Keratinocyte (primary cell): Measurements from ENCODE around the gene CD2AP. TPM values are rescaled to one million over a fixed set of nuclear protein-coding genes. Genes with fewer than 3 reads are reported as not detected.

Source experiments
- DNase-seq: peaks from one replicate; pipeline ENCODE4 v3.0.0-alpha.2; 2011; ENCODE audit warnings: low read depth, missing footprints, low spot score
- FAIRE-seq: peaks from 2 replicates; lab custom pipeline; 2011; peaks lifted over from hg19 to GRCh38; lab: Jason Lieb, UNC
- H2AFZ ChIP-seq: 2 replicates; pipeline ENCODE4 v1.6.0; 2012; ENCODE audit warnings: low read length, control low read depth, inconsistent platforms; ENCODE audit not compliant: control insufficient read depth
- H3K27ac ChIP-seq: 2 replicates; pipeline ENCODE4 v1.5.1; 2011; ENCODE audit warnings: low read length; ENCODE audit not compliant: control insufficient read depth, insufficient read depth
- H3K27me3 ChIP-seq: 3 replicates; pipeline ENCODE4 v1.6.0; 2011; ENCODE audit warnings: low read length; ENCODE audit not compliant: control insufficient read depth, insufficient read depth; ENCODE audit errors: extremely low read depth
- H3K36me3 ChIP-seq, 2 experiments: 2 replicates in 1 of 2; 3 replicates in 1 of 2; pipeline ENCODE4 v1.5.1; 2011; ENCODE audit warnings: low read length in 2 of 2, mild to moderate bottlenecking in 1 of 2; ENCODE audit not compliant: control insufficient read depth in 2 of 2, insufficient read depth in 2 of 2; ENCODE audit errors: extremely low read depth in 1 of 2
- H3K4me1 ChIP-seq: 3 replicates; pipeline ENCODE4 v1.5.1; 2011; ENCODE audit warnings: low read length; ENCODE audit not compliant: control insufficient read depth, insufficient read depth; ENCODE audit errors: extremely low read depth
- H3K4me2 ChIP-seq: 3 replicates; pipeline ENCODE4 v1.6.0; 2011; ENCODE audit warnings: low read depth, low read length; ENCODE audit not compliant: control insufficient read depth, insufficient read depth; ENCODE audit errors: extremely low read depth
- H3K4me3 ChIP-seq, 3 experiments: fragments of 200-600 bp in 1 of 3; sonication (generic) in 1 of 3; 2 replicates in 2 of 3; 3 replicates in 1 of 3; pipeline ENCODE4 v1.5.1; 2011 to 2016; ENCODE audit warnings: low read length in 3 of 3, mild to moderate bottlenecking in 3 of 3, control low read depth in 2 of 3, inconsistent platforms in 1 of 3, low read depth in 1 of 3, mixed read lengths in 1 of 3, mixed run types in 1 of 3, moderate library complexity in 1 of 3; ENCODE audit not compliant: control insufficient read depth in 2 of 3, insufficient read depth in 2 of 3; ENCODE audit errors: extremely low read depth in 1 of 3
- H3K79me2 ChIP-seq: 2 replicates; pipeline ENCODE4 v1.6.0; 2012; ENCODE audit warnings: low read length; ENCODE audit not compliant: control insufficient read depth, insufficient read depth
- H3K9ac ChIP-seq: 3 replicates; pipeline ENCODE4 v1.6.0; 2011; ENCODE audit warnings: low read length; ENCODE audit not compliant: control insufficient read depth, insufficient read depth; ENCODE audit errors: extremely low read depth
- H3K9me1 ChIP-seq: 3 replicates; pipeline ENCODE4 v1.6.0; 2011; ENCODE audit warnings: low read length; ENCODE audit not compliant: control insufficient read depth, insufficient read depth; ENCODE audit errors: extremely low read depth
- H3K9me3 ChIP-seq: 2 replicates; pipeline ENCODE4 v1.5.1; 2012; ENCODE audit warnings: low read depth, low read length; ENCODE audit not compliant: control insufficient read depth
- H4K20me1 ChIP-seq: 3 replicates; pipeline ENCODE4 v1.6.0; 2011; ENCODE audit warnings: low read length; ENCODE audit not compliant: control insufficient read depth, insufficient read depth; ENCODE audit errors: extremely low read depth
- EZH2 ChIP-seq: IDR thresholded peaks from one replicate; pipeline ENCODE4 v1.6.1; 2012; ENCODE audit warnings: inconsistent platforms, mild to moderate bottlenecking, low read length, moderate library complexity
- dilution Hi-C: fragments of 300-500 bp; cut with MboI; formaldehyde crosslinking; loops from one replicate; pipeline ENCODE4 v1.7.0; 2020; ENCODE audit warnings: low sequenced_read_pairs; ENCODE audit not compliant: extremely low pct_ligation_motif_present
- polyA plus RNA-seq, 5 experiments: library from polyadenylated mRNA; depleted of rRNA in 3 of 5; stranded (reverse) in 3 of 5; stranded (forward) in 1 of 5; unstranded in 1 of 5; fragments of >200 nt; gene quantifications; 1 replicate in 1 of 5; 2 replicates in 3 of 5; 3 replicates in 1 of 5; pipeline versions ENCODE4 v1.2.1 to v1.2.3, GENCODE V29; 2011 to 2012; ENCODE audit warnings: missing spikeins in 2 of 5, low read depth in 1 of 5, low replicate concordance in 1 of 5
- TF ChIP-seq, protein P1 (sequence below), 3 experiments: IDR thresholded peaks in 1 of 3; conservative IDR thresholded peaks in 1 of 3; optimal IDR thresholded peaks in 1 of 3; 2 replicates in 2 of 3; 3 replicates in 1 of 3; pipeline versions ENCODE3 to v1.5.1; 2011; ENCODE audit warnings: low read length in 3 of 3, mild to moderate bottlenecking in 3 of 3, moderate library complexity in 2 of 3, control low read depth in 1 of 3, inconsistent platforms in 1 of 3; ENCODE audit not compliant: insufficient read depth in 2 of 3; ENCODE audit errors: extremely low read depth in 1 of 3

Gene CD2AP
- polyA plus RNA-seq, 1 donor (not counting 4 experiments of a cell fraction or from before 2014, with no cell fraction given): 23.9 TPM

DNA sequence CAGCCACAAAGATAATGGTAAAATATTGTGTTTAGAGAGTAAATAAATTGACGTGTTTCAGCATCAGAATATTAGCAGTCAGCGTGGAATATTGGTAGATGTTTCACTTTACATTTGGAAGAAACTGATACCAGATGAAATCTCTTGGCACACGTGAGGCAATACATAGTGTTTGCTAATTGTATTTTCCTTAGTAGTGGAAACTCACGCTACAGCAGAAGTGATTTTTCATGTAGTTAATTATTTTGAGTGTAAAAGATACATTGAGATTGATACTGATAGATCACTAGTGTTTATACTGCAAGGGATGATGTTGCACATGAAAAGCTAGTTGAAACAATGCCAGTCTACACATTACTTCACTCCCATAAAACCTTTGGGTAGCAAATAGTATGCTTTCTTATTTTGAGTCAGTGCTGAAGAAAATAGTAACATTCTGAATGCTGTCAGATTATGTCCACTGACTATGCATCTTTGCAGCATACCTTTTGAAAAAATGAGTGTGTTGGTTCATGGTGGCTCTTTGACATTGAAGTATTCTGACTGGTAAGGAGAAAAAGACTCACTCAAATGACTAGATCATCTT, 59.3 kb downstream of the CD2AP start:
- TF ChIP-seq, protein P1, sequence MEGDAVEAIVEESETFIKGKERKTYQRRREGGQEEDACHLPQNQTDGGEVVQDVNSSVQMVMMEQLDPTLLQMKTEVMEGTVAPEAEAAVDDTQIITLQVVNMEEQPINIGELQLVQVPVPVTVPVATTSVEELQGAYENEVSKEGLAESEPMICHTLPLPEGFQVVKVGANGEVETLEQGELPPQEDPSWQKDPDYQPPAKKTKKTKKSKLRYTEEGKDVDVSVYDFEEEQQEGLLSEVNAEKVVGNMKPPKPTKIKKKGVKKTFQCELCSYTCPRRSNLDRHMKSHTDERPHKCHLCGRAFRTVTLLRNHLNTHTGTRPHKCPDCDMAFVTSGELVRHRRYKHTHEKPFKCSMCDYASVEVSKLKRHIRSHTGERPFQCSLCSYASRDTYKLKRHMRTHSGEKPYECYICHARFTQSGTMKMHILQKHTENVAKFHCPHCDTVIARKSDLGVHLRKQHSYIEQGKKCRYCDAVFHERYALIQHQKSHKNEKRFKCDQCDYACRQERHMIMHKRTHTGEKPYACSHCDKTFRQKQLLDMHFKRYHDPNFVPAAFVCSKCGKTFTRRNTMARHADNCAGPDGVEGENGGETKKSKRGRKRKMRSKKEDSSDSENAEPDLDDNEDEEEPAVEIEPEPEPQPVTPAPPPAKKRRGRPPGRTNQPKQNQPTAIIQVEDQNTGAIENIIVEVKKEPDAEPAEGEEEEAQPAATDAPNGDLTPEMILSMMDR (optimal IDR thresholded peaks at IDR 0.05 in 1 of 3, IDR thresholded peaks at IDR 0.05 in 1 of 3, conservative IDR thresholded peaks at IDR 0.05 in 1 of 3; ENCODE audit: extremely low read depth in 1 of 3, insufficient read depth in 2 of 3, low read length in 3 of 3): no peak
- TF ChIP-seq EZH2: no peak
- no peaks in the 10 kb centered on the region for H3K9me1 ChIP-seq
- dilution Hi-C loops: no loop called here
- FAIRE-seq (no peak), DNase-seq (no peak)
- peaks cover 0 to 13% of the 10 kb centered on the region in 2 experiments for H3K36me3 ChIP-seq
- H4K20me1 ChIP-seq: no peaks in the 10 kb centered on the region
- H3K4me3 ChIP-seq: no peak overlapping the region
- no peaks in the 10 kb centered on the region for H3K27me3 ChIP-seq
- peaks cover 25% of the 10 kb centered on the region for H3K79me2 ChIP-seq
- H3K4me1 ChIP-seq: no peaks in the 10 kb centered on the region
- no peak overlapping the region for H3K27ac ChIP-seq
- no peak overlapping the region for H3K9ac ChIP-seq
- H3K4me2 ChIP-seq: no peak overlapping the region
- H3K9me3 ChIP-seq: no peaks in the 10 kb centered on the region
- H2AFZ ChIP-seq: no peak overlapping the region

DNA sequence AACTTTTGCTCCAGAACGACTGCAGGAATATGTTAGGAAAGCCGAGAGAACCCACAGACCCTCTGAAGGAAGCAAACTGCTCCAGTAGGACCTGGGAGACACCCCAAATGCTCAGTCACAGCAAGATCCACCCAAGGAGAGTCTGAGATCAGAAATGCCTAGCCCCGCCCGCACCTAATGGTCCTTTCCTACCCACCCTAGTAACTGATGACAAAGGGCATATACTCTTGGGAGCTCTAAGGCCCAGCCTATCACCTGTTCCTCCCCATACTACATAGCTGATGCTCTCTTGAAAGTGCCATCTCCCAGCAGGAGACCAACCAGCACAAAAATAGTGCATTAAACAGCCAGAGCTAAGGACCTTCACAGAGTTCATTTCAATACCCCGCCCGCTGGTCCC, 67.6 kb downstream of the CD2AP start:
- Histone ChIP-seq H3K27me3 (no peaks in the 10 kb centered on the region), H3K4me2 (no peak overlapping the region), H3K9me1 (no peaks in the 10 kb centered on the region), H3K4me1 (no peaks in the 10 kb centered on the region), H2AFZ (no peak overlapping the region), H3K9me3 (no peaks in the 10 kb centered on the region), H3K4me3 (no peak overlapping the region), H3K79me2 (peaks cover 18% of the 10 kb centered on the region), H3K27ac (no peak overlapping the region), H4K20me1 (no peaks in the 10 kb centered on the region), H3K36me3 (peaks cover 0 to 3% of the 10 kb centered on the region in 2 experiments), H3K9ac (no peak overlapping the region)
- DNase-seq (no peak), FAIRE-seq (no peak)
- dilution Hi-C loops: no loop called here
- TF ChIP-seq, protein P1 (optimal IDR thresholded peaks at IDR 0.05 in 1 of 3, IDR thresholded peaks at IDR 0.05 in 1 of 3, conservative IDR thresholded peaks at IDR 0.05 in 1 of 3; ENCODE audit: extremely low read depth in 1 of 3, insufficient read depth in 2 of 3, low read length in 3 of 3): no peak
- no peak for TF ChIP-seq EZH2
